ENCODE results near the gene STARD13.
A peak's percentile ranks its signal among the peaks of the same experiment; 100 is the strongest.

The STARD13 gene

GRCh38 chr13:33191425-33192210 lies 93.9 kb downstream of the STARD13 start:
- no peaks in the 10 kb centered on the region for H3K27me3 ChIP-seq (ENCODE audit: control insufficient read depth in 1 of 2, insufficient read depth in 1 of 2, low read length in 2 of 2)
- no peak overlapping the region for H2BK5ac ChIP-seq (ENCODE audit: low read depth, low read length, poor library complexity, severe bottlenecking)
- no peak overlapping the region for H3K23ac ChIP-seq (ENCODE audit: low read length in 2 of 2)

DNA sequence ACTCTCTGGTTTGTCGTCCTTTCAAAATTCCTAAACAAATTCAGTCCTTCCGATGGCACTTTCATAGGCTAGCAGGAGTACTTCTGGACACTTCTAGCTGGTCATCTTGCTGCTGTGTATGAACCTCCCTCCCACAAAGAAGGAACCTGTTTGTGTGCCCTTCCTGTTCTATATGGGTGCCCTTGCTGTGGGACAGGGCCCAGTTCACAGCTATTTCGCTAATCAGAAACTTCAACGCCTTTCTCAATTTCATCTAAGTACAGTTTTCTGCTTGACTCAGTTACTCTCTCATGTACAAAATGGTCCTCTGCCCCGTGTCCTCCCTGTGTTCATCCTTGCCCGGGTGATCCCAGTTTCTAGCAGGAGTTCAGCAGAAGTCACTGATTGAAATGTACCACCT lies 96.1 kb downstream of the STARD13 start:
- H2BK12ac ChIP-seq (ENCODE audit: low read length in 2 of 2) = peak overlapping the region in 1 of 2 experiments; percentile 76
- peak overlapping the region; percentile 16 for H3K27ac ChIP-seq (ENCODE audit: low read length, poor library complexity, severe bottlenecking)
- no peak overlapping the region for H3K14ac ChIP-seq (ENCODE audit: low read length in 2 of 2)
- H4K8ac ChIP-seq (ENCODE audit: low read length) = peak overlapping the region; percentile 45
- no peak for DNase-seq
- H3K36me3 ChIP-seq (ENCODE audit: control insufficient read depth in 1 of 2, insufficient read depth in 2 of 2, low read depth in 1 of 2, low read length in 2 of 2) = peaks cover 0 to 5% of the 10 kb centered on the region in 2 experiments
- H2AK5ac ChIP-seq (ENCODE audit: low read length, severe bottlenecking) = peak overlapping the region; percentile 17
- H3K9ac ChIP-seq (ENCODE audit: low read length) = no peak overlapping the region
- H2BK15ac ChIP-seq (ENCODE audit: low read depth, poor library complexity, severe bottlenecking) = peak overlapping the region; percentile 6
- H3K4me1 ChIP-seq (ENCODE audit: control insufficient read depth, insufficient read depth, low read depth, low read length) = peaks cover 19% of the 10 kb centered on the region
- H2AFZ ChIP-seq (ENCODE audit: low read depth, low read length) = no peak overlapping the region
- no peak overlapping the region for H3K23ac ChIP-seq (ENCODE audit: low read length in 2 of 2)
- H3K79me1 ChIP-seq (replicated peaks; ENCODE audit: low read length, poor library complexity, severe bottlenecking) = peaks cover 13% of the 10 kb centered on the region
- H3K27me3 ChIP-seq (ENCODE audit: control insufficient read depth in 1 of 2, insufficient read depth in 1 of 2, low read length in 2 of 2) = no peaks in the 10 kb centered on the region
- H3K4ac ChIP-seq (ENCODE audit: low read depth in 1 of 2, low read length in 2 of 2) = no peak overlapping the region
- peak overlapping the region in 1 of 2 experiments; percentile 73 for H3K18ac ChIP-seq (ENCODE audit: low read depth in 1 of 2, low read length in 2 of 2)
- peak overlapping the region; percentile 78 for H2BK5ac ChIP-seq (ENCODE audit: low read depth, low read length, poor library complexity, severe bottlenecking)
- no peak overlapping the region for H2BK120ac ChIP-seq (ENCODE audit: low read depth, low read length)
- H3K9me3 ChIP-seq (ENCODE audit: control insufficient read depth, low read length) = no peaks in the 10 kb centered on the region
- H3K4me2 ChIP-seq (ENCODE audit: low read length, poor library complexity, severe bottlenecking) = no peak overlapping the region
- 85% methylated on average over 6 of the region's 6 CpGs for WGBS
- H3K4me3 ChIP-seq (ENCODE audit: insufficient read depth in 1 of 2, low read depth in 1 of 2, low read length in 2 of 2) = no peak overlapping the region
- no peak overlapping the region for H4K91ac ChIP-seq (ENCODE audit: low read length)

More at GRCh38 chr13:33191425-33192210, 93.9 kb downstream of the STARD13 start:
- Histone ChIP-seq H4K91ac (ENCODE audit: low read length) (no peak overlapping the region), H3K4me2 (ENCODE audit: low read length, poor library complexity, severe bottlenecking) (no peak overlapping the region), H2AFZ (ENCODE audit: low read depth, low read length) (no peak overlapping the region), H2BK15ac (ENCODE audit: low read depth, poor library complexity, severe bottlenecking) (no peak overlapping the region), H3K14ac (ENCODE audit: low read length in 2 of 2) (no peak overlapping the region), H3K9ac (ENCODE audit: low read length) (no peak overlapping the region), H3K4me3 (ENCODE audit: insufficient read depth in 1 of 2, low read depth in 1 of 2, low read length in 2 of 2) (no peak overlapping the region), H4K8ac (ENCODE audit: low read length) (no peak overlapping the region), H2AK5ac (ENCODE audit: low read length, severe bottlenecking) (no peak overlapping the region), H3K18ac (ENCODE audit: low read depth in 1 of 2, low read length in 2 of 2) (peak overlapping the region; percentile 54 to 62), H2BK12ac (ENCODE audit: low read length in 2 of 2) (no peak overlapping the region), H2BK120ac (ENCODE audit: low read depth, low read length) (no peak overlapping the region), H3K4ac (ENCODE audit: low read depth in 1 of 2, low read length in 2 of 2) (no peak overlapping the region), H3K36me3 (ENCODE audit: control insufficient read depth in 1 of 2, insufficient read depth in 2 of 2, low read depth in 1 of 2, low read length in 2 of 2) (peaks cover 0 to 5% of the 10 kb centered on the region in 2 experiments), H3K4me1 (ENCODE audit: control insufficient read depth, insufficient read depth, low read depth, low read length) (peaks cover 14% of the 10 kb centered on the region), H3K79me1 (replicated peaks; ENCODE audit: low read length, poor library complexity, severe bottlenecking) (peaks cover 12% of the 10 kb centered on the region), H3K27ac (ENCODE audit: low read length, poor library complexity, severe bottlenecking) (no peak overlapping the region), H3K9me3 (ENCODE audit: control insufficient read depth, low read length) (no peaks in the 10 kb centered on the region)
- DNase-seq = peak; percentile 55
- 85% methylated on average over 4 of the region's 4 CpGs for WGBS

GRCh38 chr13:33188093-33188882 lies 97.3 kb downstream of the STARD13 start:
- H3K27ac ChIP-seq (ENCODE audit: low read length, poor library complexity, severe bottlenecking) = peak overlapping the region; percentile 44
- H3K14ac ChIP-seq (ENCODE audit: low read length in 2 of 2) = peak overlapping the region in 1 of 2 experiments; percentile 48
- peak overlapping the region in 1 of 2 experiments; percentile 7 for H3K4me3 ChIP-seq (ENCODE audit: insufficient read depth in 1 of 2, low read depth in 1 of 2, low read length in 2 of 2)
- H3K4me2 ChIP-seq (ENCODE audit: low read length, poor library complexity, severe bottlenecking) = no peak overlapping the region
- H3K27me3 ChIP-seq (ENCODE audit: control insufficient read depth in 1 of 2, insufficient read depth in 1 of 2, low read length in 2 of 2) = no peaks in the 10 kb centered on the region
- peak overlapping the region; percentile 100 for H2AK5ac ChIP-seq (ENCODE audit: low read length, severe bottlenecking)
- 88% methylated on average over 3 of the region's 4 CpGs for WGBS
- H4K8ac ChIP-seq (ENCODE audit: low read length) = no peak overlapping the region
- no peaks in the 10 kb centered on the region for H3K9me3 ChIP-seq (ENCODE audit: control insufficient read depth, low read length)
- peaks cover 13% of the 10 kb centered on the region for H3K79me1 ChIP-seq (replicated peaks; ENCODE audit: low read length, poor library complexity, severe bottlenecking)
- peaks cover 0 to 5% of the 10 kb centered on the region in 2 experiments for H3K36me3 ChIP-seq (ENCODE audit: control insufficient read depth in 1 of 2, insufficient read depth in 2 of 2, low read depth in 1 of 2, low read length in 2 of 2)
- H3K9ac ChIP-seq (ENCODE audit: low read length) = peak overlapping the region; percentile 77
- peak overlapping the region; percentile 42 for H2BK120ac ChIP-seq (ENCODE audit: low read depth, low read length)
- peak overlapping the region; percentile 85 to 89 for H3K4ac ChIP-seq (ENCODE audit: low read depth in 1 of 2, low read length in 2 of 2)
- H3K18ac ChIP-seq (ENCODE audit: low read depth in 1 of 2, low read length in 2 of 2) = peak overlapping the region; percentile 56 to 98
- DNase-seq = peak; percentile 61
- no peak overlapping the region for H2AFZ ChIP-seq (ENCODE audit: low read depth, low read length)
- peak overlapping the region; percentile 45 for H2BK15ac ChIP-seq (ENCODE audit: low read depth, poor library complexity, severe bottlenecking)
- peaks cover 18% of the 10 kb centered on the region for H3K4me1 ChIP-seq (ENCODE audit: control insufficient read depth, insufficient read depth, low read depth, low read length)
- no peak overlapping the region for H2BK5ac ChIP-seq (ENCODE audit: low read depth, low read length, poor library complexity, severe bottlenecking)
- peak overlapping the region; percentile 87 for H4K91ac ChIP-seq (ENCODE audit: low read length)
- peak overlapping the region in 1 of 2 experiments; percentile 83 for H3K23ac ChIP-seq (ENCODE audit: low read length in 2 of 2)
- peak overlapping the region; percentile 98 to 99 for H2BK12ac ChIP-seq (ENCODE audit: low read length in 2 of 2)

- Histone ChIP-seq H3K27me3 (ENCODE audit: control insufficient read depth in 1 of 2, insufficient read depth in 1 of 2, low read length in 2 of 2) (no peaks in the 10 kb centered on the region), H2BK120ac (ENCODE audit: low read depth, low read length) (peak overlapping the region; percentile 42), H3K9me3 (ENCODE audit: control insufficient read depth, low read length) (no peaks in the 10 kb centered on the region), H4K91ac (ENCODE audit: low read length) (no peak overlapping the region), H2BK5ac (ENCODE audit: low read depth, low read length, poor library complexity, severe bottlenecking) (peak overlapping the region; percentile 8), H2AFZ (ENCODE audit: low read depth, low read length) (no peak overlapping the region), H3K79me1 (replicated peaks; ENCODE audit: low read length, poor library complexity, severe bottlenecking) (peaks cover 16% of the 10 kb centered on the region), H2BK12ac (ENCODE audit: low read length in 2 of 2) (no peak overlapping the region), H3K14ac (ENCODE audit: low read length in 2 of 2) (no peak overlapping the region), H3K4me3 (ENCODE audit: insufficient read depth in 1 of 2, low read depth in 1 of 2, low read length in 2 of 2) (no peak overlapping the region), H3K9ac (ENCODE audit: low read length) (peak overlapping the region; percentile 29), H2BK15ac (ENCODE audit: low read depth, poor library complexity, severe bottlenecking) (no peak overlapping the region), H3K18ac (ENCODE audit: low read depth in 1 of 2, low read length in 2 of 2) (no peak overlapping the region), H3K27ac (ENCODE audit: low read length, poor library complexity, severe bottlenecking) (peak overlapping the region; percentile 75), H4K8ac (ENCODE audit: low read length) (no peak overlapping the region), H3K4me1 (ENCODE audit: control insufficient read depth, insufficient read depth, low read depth, low read length) (peaks cover 24% of the 10 kb centered on the region), H3K23ac (ENCODE audit: low read length in 2 of 2) (no peak overlapping the region), H2AK5ac (ENCODE audit: low read length, severe bottlenecking) (peak overlapping the region; percentile 50), H3K4me2 (ENCODE audit: low read length, poor library complexity, severe bottlenecking) (no peak overlapping the region), H3K36me3 (ENCODE audit: control insufficient read depth in 1 of 2, insufficient read depth in 2 of 2, low read depth in 1 of 2, low read length in 2 of 2) (peaks cover 0 to 5% of the 10 kb centered on the region in 2 experiments), H3K4ac (ENCODE audit: low read depth in 1 of 2, low read length in 2 of 2) (peak overlapping the region; percentile 30 to 82)
- peak; percentile 95 for DNase-seq
- WGBS = 7% methylated on average over 6 of the region's 8 CpGs
These were observed 98.7 kb downstream of the STARD13 start for GRCh38 chr13:33186861-33187291.
